Right lobe of liver (tissue), 4 donors: ENCODE results near the gene SLA2.

ENCODE experiments used
- POLR2A ChIP-seq: fragments of 450-650 bp; IDR thresholded peaks from one replicate; pipeline ENCODE4 v1.6.1; 2017; ENCODE audit warnings: antibody characterized with exemption, mild to moderate bottlenecking
- TF ChIP-seq, protein P1 (sequence below), 4 donors: fragments of 200-600 bp in 3 of 4; fragments of 450-650 bp in 1 of 4; IDR thresholded peaks; one replicate each; pipeline versions ENCODE4 v1.5.1 to v1.8.0; 2016 to 2022; ENCODE audit warnings: antibody characterized with exemption in 4 of 4, mild to moderate bottlenecking in 2 of 4
- donor health status: DM: no; HTN: no; CAD: no.
- donor health status: DM: no; HTN: no; CAD: no.
- donor health status: DM: no; HTN: yes; CAD: no.

DNA sequence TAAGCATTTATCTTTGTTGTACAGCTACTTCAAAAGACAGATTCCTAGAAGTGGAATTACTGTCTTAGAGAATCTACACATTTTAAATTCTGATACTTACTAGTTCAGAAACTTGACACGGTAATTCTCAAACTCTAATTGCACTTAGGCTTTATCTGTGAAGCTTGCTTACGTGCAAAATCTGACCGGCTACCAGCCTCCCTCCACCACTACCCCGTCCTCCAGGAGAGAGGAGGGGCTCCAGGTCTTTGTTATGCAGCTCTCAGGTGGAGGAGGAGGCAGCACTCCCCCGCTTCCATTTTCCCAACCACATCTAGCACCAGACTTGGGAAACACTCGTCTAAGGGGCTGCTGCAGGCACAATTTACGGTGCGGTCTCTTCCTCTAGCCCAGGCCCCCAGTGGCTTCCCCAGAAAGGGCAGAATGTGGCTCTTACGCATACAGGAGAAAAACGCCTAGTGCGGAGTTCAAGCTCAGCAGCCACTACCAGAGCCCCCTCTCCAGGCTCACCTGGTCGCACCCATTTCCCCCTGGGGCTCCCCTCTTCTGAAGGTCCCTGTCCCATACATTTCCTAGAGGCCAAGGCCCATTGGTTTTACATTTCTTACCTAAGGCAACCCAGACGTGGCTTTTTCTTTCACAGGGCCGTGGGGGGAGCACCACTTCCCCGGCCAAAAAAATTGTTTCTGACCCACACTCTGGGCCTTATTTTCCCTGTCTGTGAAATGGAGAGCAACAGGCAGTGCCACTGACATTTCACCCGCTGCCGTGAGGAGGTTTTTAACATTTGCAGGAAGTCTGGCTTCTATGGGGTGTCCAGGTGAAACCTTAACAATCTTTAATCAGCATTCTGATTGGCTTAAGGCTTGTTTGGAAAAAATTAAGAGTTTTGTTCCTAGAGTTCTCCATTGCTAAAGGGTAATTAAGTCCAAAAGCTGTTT lies 74.2 kb downstream of the SLA2 start:
- TF ChIP-seq, protein P1, sequence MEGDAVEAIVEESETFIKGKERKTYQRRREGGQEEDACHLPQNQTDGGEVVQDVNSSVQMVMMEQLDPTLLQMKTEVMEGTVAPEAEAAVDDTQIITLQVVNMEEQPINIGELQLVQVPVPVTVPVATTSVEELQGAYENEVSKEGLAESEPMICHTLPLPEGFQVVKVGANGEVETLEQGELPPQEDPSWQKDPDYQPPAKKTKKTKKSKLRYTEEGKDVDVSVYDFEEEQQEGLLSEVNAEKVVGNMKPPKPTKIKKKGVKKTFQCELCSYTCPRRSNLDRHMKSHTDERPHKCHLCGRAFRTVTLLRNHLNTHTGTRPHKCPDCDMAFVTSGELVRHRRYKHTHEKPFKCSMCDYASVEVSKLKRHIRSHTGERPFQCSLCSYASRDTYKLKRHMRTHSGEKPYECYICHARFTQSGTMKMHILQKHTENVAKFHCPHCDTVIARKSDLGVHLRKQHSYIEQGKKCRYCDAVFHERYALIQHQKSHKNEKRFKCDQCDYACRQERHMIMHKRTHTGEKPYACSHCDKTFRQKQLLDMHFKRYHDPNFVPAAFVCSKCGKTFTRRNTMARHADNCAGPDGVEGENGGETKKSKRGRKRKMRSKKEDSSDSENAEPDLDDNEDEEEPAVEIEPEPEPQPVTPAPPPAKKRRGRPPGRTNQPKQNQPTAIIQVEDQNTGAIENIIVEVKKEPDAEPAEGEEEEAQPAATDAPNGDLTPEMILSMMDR (IDR thresholded peaks at IDR 0.05): no peak
- TF ChIP-seq POLR2A: no peak
